HL-60 (cell line): ENCODE data around the gene TSPAN33.

Experiments used
- DNase-seq, 2 experiments: peaks; one replicate each; pipeline ENCODE4 v3.0.0-alpha.2; 2010 to 2020; ENCODE audit warnings: low read depth in 1 of 2, low spot score in 1 of 2
- H3K27ac ChIP-seq: fragments of 250-450 bp; sonication (Bioruptor Pico); replicated peaks from 2 replicates; pipeline ENCODE4 v1.5.1; 2020; ENCODE audit warnings: mild to moderate bottlenecking, moderate library complexity
- H3K27me3 ChIP-seq: fragments of 250-450 bp; sonication (Bioruptor Pico); 2 replicates; pipeline ENCODE4 v1.5.1; 2021; ENCODE audit warnings: mild to moderate bottlenecking, moderate library complexity; ENCODE audit not compliant: insufficient read depth, poor library complexity, severe bottlenecking
- H3K4me3 ChIP-seq: replicated peaks from 2 replicates; pipeline ENCODE4 v1.5.1; 2011; ENCODE audit warnings: mild to moderate bottlenecking, control low read depth, low read length; ENCODE audit not compliant: insufficient read depth
- GABPA ChIP-seq: IDR thresholded peaks from 2 replicates; pipeline ENCODE4 v1.6.1; 2012; ENCODE audit warnings: low read depth
- POLR2AphosphoS5 ChIP-seq: IDR thresholded peaks from 2 replicates; pipeline ENCODE4 v1.6.1; 2012; ENCODE audit warnings: low read depth
- SPI1 ChIP-seq: IDR thresholded peaks from 2 replicates; pipeline ENCODE4 v1.6.1; 2012; ENCODE audit warnings: low read depth, mild to moderate bottlenecking, borderline replicate concordance
- TF ChIP-seq, protein P1 (sequence below): IDR thresholded peaks from one replicate; pipeline ENCODE4 v1.5.1; 2011; ENCODE audit warnings: low read length, control low read depth, inconsistent platforms; ENCODE audit not compliant: insufficient read depth
- TF ChIP-seq, protein P2 (sequence below): IDR thresholded peaks from 2 replicates; pipeline ENCODE4 v1.6.1; 2012; ENCODE audit warnings: low read depth; ENCODE audit not compliant: insufficient replicate concordance

TSPAN33 gene

DNA sequence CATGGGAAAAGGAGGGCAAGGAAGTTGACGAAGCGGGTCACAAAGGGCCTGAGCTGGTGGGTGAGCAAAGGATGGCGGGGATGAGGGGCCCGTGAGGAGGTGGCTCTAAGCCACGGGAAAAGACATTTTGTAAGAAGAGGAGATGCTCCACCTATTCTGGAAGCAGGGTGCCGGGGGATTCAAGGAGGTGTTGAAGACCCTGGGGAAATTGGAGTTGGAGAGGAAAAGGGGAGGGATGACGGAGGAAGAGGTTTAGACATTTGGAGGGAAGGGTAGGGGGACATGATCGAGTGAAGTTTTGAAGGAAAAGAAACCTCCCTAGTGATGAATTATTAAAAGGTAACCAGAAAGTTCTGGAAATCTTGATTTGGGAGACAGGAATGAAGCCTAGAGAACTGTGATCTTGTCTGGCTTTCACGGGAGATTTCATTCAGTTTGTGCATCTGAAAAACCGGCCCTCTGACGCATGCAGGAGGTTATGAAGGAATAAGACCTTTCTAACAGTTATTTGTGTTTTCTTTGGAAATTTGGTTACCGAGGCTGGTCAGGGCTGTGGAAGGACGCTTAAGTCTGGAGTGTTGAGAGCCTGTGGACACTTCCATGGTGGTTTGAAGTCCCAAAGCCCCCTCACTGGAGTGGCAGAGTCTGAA, 45.3 kb downstream of the TSPAN33 start:
- H3K27me3 ChIP-seq = peaks cover 39% of the 10 kb centered on the region
- no peak for TF ChIP-seq GABPA
- TF ChIP-seq, protein P1, sequence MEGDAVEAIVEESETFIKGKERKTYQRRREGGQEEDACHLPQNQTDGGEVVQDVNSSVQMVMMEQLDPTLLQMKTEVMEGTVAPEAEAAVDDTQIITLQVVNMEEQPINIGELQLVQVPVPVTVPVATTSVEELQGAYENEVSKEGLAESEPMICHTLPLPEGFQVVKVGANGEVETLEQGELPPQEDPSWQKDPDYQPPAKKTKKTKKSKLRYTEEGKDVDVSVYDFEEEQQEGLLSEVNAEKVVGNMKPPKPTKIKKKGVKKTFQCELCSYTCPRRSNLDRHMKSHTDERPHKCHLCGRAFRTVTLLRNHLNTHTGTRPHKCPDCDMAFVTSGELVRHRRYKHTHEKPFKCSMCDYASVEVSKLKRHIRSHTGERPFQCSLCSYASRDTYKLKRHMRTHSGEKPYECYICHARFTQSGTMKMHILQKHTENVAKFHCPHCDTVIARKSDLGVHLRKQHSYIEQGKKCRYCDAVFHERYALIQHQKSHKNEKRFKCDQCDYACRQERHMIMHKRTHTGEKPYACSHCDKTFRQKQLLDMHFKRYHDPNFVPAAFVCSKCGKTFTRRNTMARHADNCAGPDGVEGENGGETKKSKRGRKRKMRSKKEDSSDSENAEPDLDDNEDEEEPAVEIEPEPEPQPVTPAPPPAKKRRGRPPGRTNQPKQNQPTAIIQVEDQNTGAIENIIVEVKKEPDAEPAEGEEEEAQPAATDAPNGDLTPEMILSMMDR = no peak
- TF ChIP-seq SPI1 = no peak
- no peak for TF ChIP-seq POLR2AphosphoS5
- no peak overlapping the region for H3K27ac ChIP-seq
- no peak overlapping the region for H3K4me3 ChIP-seq
- DNase-seq = no peak

DNA sequence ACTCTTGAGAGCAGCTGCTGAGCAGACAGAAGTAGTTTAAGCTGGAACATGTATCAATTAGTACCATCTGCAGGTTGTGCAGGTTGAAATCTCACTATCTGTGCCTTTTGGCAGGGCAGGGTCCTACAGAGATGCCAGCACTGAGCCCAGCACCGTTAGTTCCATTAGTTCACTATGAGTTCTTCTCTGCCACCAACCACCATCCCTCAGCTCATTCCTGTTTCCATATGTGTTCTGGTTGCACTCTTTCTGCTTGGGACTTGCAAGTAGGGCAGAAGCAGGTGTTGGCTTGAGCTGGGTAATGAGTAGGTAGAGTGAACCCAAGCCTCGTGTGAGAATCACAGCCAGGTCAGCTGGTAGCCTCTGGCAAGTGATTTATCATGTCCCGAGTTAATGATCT, 46.8 kb downstream of the TSPAN33 start:
- TF ChIP-seq, protein P1 = no peak
- TF ChIP-seq, protein P2, sequence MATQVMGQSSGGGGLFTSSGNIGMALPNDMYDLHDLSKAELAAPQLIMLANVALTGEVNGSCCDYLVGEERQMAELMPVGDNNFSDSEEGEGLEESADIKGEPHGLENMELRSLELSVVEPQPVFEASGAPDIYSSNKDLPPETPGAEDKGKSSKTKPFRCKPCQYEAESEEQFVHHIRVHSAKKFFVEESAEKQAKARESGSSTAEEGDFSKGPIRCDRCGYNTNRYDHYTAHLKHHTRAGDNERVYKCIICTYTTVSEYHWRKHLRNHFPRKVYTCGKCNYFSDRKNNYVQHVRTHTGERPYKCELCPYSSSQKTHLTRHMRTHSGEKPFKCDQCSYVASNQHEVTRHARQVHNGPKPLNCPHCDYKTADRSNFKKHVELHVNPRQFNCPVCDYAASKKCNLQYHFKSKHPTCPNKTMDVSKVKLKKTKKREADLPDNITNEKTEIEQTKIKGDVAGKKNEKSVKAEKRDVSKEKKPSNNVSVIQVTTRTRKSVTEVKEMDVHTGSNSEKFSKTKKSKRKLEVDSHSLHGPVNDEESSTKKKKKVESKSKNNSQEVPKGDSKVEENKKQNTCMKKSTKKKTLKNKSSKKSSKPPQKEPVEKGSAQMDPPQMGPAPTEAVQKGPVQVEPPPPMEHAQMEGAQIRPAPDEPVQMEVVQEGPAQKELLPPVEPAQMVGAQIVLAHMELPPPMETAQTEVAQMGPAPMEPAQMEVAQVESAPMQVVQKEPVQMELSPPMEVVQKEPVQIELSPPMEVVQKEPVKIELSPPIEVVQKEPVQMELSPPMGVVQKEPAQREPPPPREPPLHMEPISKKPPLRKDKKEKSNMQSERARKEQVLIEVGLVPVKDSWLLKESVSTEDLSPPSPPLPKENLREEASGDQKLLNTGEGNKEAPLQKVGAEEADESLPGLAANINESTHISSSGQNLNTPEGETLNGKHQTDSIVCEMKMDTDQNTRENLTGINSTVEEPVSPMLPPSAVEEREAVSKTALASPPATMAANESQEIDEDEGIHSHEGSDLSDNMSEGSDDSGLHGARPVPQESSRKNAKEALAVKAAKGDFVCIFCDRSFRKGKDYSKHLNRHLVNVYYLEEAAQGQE = no peak
- TF ChIP-seq POLR2AphosphoS5 (no peak), GABPA (no peak), SPI1 (no peak)
- H3K4me3 ChIP-seq = no peak overlapping the region
- no peak for DNase-seq
- H3K27ac ChIP-seq = no peak overlapping the region
- peaks cover 36% of the 10 kb centered on the region for H3K27me3 ChIP-seq

DNA sequence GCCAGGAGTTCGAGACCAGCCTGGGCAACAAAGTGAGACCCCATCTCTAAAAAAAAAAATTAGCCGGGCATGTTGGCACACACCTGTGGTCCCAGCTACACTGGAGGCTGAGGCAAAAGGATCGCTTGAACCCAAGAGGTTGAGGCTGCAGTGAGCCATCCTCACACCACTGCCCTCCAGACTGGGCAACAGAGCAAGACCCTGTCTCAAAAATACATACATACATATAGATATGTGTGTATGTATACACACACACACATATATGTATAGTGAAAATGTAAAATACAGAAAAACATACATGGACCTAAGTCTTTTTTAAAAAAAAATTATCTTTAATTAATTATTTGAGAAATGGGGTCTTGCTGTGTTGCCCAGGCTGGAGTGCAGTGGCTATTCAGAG, 49.4 kb downstream of the TSPAN33 start:
- DNase-seq = no peak
- Histone ChIP-seq H3K27ac (no peak overlapping the region), H3K4me3 (no peak overlapping the region), H3K27me3 (peaks cover 24% of the 10 kb centered on the region)
- TF ChIP-seq GABPA (no peak), POLR2AphosphoS5 (no peak), SPI1 (no peak)
- TF ChIP-seq, protein P2 = no peak
- TF ChIP-seq, protein P1 = no peak

DNA sequence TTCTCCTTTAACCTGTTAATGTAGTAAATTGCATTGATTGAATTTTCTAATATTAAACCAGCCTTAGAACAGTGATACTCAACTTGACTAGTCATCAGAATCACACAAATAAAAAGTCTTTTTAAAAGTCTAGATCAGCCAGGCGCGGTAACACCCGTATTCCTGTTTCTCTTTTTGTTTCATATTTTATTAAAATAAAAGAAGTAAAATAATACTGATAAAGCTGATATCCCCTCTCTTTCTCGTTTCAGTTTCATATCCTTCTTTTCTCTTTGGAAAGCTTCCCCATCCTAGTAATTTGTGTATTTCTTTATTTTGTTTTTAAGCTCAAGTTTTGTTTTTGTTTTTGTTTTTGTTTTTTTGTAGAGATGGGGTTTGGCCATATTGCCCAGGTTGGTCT, 53.3 kb downstream of the TSPAN33 start:
- Histone ChIP-seq H3K27me3 (no peaks in the 10 kb centered on the region), H3K4me3 (no peak overlapping the region), H3K27ac (no peak overlapping the region)
- no peak for DNase-seq
- TF ChIP-seq, protein P2 = no peak
- no peak for TF ChIP-seq POLR2AphosphoS5
- TF ChIP-seq, protein P1 = no peak
- no peak for TF ChIP-seq GABPA
- TF ChIP-seq SPI1 = no peak
